ENCODE data around the gene RAB31.

- no peak for TF ChIP-seq CTCF (IDR thresholded peaks at IDR 0.05)
- TF ChIP-seq POLR2A (IDR thresholded peaks at IDR 0.05): no peak
Observed at GRCh38 chr18:9824952-9825371, 116.9 kb downstream of the RAB31 start.

Data from uterus (tissue), 2 donors.